Measurements from ENCODE around the gene VAPB. TPM values are rescaled to one million over a fixed set of nuclear protein-coding genes. Genes with fewer than 3 reads are reported as not detected.

Gene VAPB
- polyA plus RNA-seq, 1 donor (not counting 4 experiments of a cell fraction or from before 2014, with no cell fraction given) = 38.0 TPM

GRCh38 chr20:58428364-58428763 lies 39.3 kb downstream of the VAPB start:
- Histone ChIP-seq H3K4me2 (ENCODE audit: control insufficient read depth, extremely low read depth, insufficient read depth, low read depth, low read length) (no peak overlapping the region), H3K79me2 (ENCODE audit: control insufficient read depth, insufficient read depth, low read length) (peaks cover 94% of the 10 kb centered on the region), H3K36me3 (ENCODE audit: control insufficient read depth in 2 of 2, extremely low read depth in 1 of 2, insufficient read depth in 2 of 2, low read length in 2 of 2) (peaks cover 0 to 9% of the 10 kb centered on the region in 2 experiments), H3K9ac (ENCODE audit: control insufficient read depth, extremely low read depth, insufficient read depth, low read length) (no peak overlapping the region), H2AFZ (ENCODE audit: control insufficient read depth, low read length) (no peak overlapping the region), H3K9me1 (ENCODE audit: control insufficient read depth, extremely low read depth, insufficient read depth, low read length) (peaks cover 2% of the 10 kb centered on the region), H3K27ac (ENCODE audit: control insufficient read depth, insufficient read depth, low read length) (no peak overlapping the region), H3K4me3 (ENCODE audit: control insufficient read depth in 2 of 3, extremely low read depth in 1 of 3, insufficient read depth in 2 of 3, low read depth in 1 of 3, low read length in 3 of 3) (no peak overlapping the region), H3K9me3 (ENCODE audit: control insufficient read depth, low read depth, low read length) (no peaks in the 10 kb centered on the region), H3K4me1 (ENCODE audit: control insufficient read depth, extremely low read depth, insufficient read depth, low read length) (peaks cover 2% of the 10 kb centered on the region), H4K20me1 (ENCODE audit: control insufficient read depth, extremely low read depth, insufficient read depth, low read length) (peaks cover 15% of the 10 kb centered on the region), H3K27me3 (ENCODE audit: control insufficient read depth, extremely low read depth, insufficient read depth, low read length) (no peaks in the 10 kb centered on the region)
- dilution Hi-C loops (cut with MboI; ENCODE audit: extremely low pct_ligation_motif_present, low sequenced_read_pairs) = no loop called here
- FAIRE-seq (no peak), DNase-seq (ENCODE audit: low read depth, low spot score) (no peak)
- TF ChIP-seq CTCF (optimal IDR thresholded peaks at IDR 0.05 in 1 of 3, IDR thresholded peaks at IDR 0.05 in 1 of 3, conservative IDR thresholded peaks at IDR 0.05 in 1 of 3; ENCODE audit: extremely low read depth in 1 of 3, insufficient read depth in 2 of 3, low read length in 3 of 3) = no peak
- TF ChIP-seq EZH2 (IDR thresholded peaks at IDR 0.05; ENCODE audit: low read length) = no peak

- H3K9me3 ChIP-seq (ENCODE audit: control insufficient read depth, low read depth, low read length) = no peaks in the 10 kb centered on the region
- dilution Hi-C loops (cut with MboI; ENCODE audit: extremely low pct_ligation_motif_present, low sequenced_read_pairs) = no loop called here
- no peak overlapping the region for H3K27ac ChIP-seq (ENCODE audit: control insufficient read depth, insufficient read depth, low read length)
- H3K27me3 ChIP-seq (ENCODE audit: control insufficient read depth, extremely low read depth, insufficient read depth, low read length) = no peaks in the 10 kb centered on the region
- H3K9me1 ChIP-seq (ENCODE audit: control insufficient read depth, extremely low read depth, insufficient read depth, low read length) = peaks cover 2% of the 10 kb centered on the region
- peaks cover 8% of the 10 kb centered on the region for H3K4me1 ChIP-seq (ENCODE audit: control insufficient read depth, extremely low read depth, insufficient read depth, low read length)
- H3K36me3 ChIP-seq (ENCODE audit: control insufficient read depth in 2 of 2, extremely low read depth in 1 of 2, insufficient read depth in 2 of 2, low read length in 2 of 2) = peaks cover 0 to 5% of the 10 kb centered on the region in 2 experiments
- DNase-seq (ENCODE audit: low read depth, low spot score) (no peak), FAIRE-seq (no peak)
- H3K79me2 ChIP-seq (ENCODE audit: control insufficient read depth, insufficient read depth, low read length) = peaks cover 94% of the 10 kb centered on the region
- no peak overlapping the region for H3K4me2 ChIP-seq (ENCODE audit: control insufficient read depth, extremely low read depth, insufficient read depth, low read depth, low read length)
- peaks cover 11% of the 10 kb centered on the region for H4K20me1 ChIP-seq (ENCODE audit: control insufficient read depth, extremely low read depth, insufficient read depth, low read length)
- H3K9ac ChIP-seq (ENCODE audit: control insufficient read depth, extremely low read depth, insufficient read depth, low read length) = no peak overlapping the region
- H3K4me3 ChIP-seq (ENCODE audit: control insufficient read depth in 2 of 3, extremely low read depth in 1 of 3, insufficient read depth in 2 of 3, low read depth in 1 of 3, low read length in 3 of 3) = no peak overlapping the region
- no peak overlapping the region for H2AFZ ChIP-seq (ENCODE audit: control insufficient read depth, low read length)
- TF ChIP-seq EZH2 (IDR thresholded peaks at IDR 0.05; ENCODE audit: low read length) = no peak
- TF ChIP-seq CTCF (optimal IDR thresholded peaks at IDR 0.05 in 1 of 3, IDR thresholded peaks at IDR 0.05 in 1 of 3, conservative IDR thresholded peaks at IDR 0.05 in 1 of 3; ENCODE audit: extremely low read depth in 1 of 3, insufficient read depth in 2 of 3, low read length in 3 of 3) = peak in 1 of 3 experiments; percentile 20
These were observed 40.3 kb downstream of the VAPB start for GRCh38 chr20:58429303-58429702.
